ENCODE measurements around the gene GRK3.

DNA sequence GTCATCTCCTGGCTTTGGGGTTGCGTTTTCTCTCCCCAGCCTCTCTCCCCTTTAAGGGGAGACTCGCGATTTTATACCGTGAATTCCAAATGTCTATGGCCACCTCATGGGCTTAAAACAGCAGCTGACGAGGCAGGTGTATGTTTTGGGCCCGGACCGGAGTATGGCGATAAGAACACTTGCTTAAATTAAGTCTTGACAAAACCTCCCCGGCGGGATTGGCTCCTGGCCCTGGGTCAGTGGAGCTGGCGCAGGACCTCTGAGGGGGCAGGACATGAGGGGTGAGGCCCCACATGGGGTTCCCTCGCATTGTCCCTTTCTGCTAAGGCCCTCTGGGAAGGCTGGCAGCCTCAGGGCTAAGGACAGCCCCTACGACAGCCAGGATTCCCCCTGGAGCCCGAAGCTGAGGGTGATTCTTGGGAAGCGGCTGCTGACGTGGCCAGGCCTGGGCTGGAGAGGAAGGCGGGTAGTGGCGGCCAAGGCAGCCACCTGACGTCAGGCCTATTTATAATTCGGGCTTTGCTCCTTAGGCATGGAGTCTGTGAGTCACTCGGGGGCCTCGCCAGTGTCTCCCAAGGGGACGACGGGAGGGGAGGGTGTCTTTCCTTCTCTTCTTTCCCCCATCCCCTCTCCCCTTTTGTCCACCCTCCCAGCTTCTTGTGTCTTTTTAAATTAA lies 190.2 kb downstream of the GRK3 start:
- TF ChIP-seq YY1 (IDR thresholded peaks at IDR 0.05; ENCODE audit: extremely low read depth, insufficient replicate concordance, low read depth, low read length), result no peak
- TF ChIP-seq CTCF (IDR thresholded peaks at IDR 0.05 in 2 of 3, conservative IDR thresholded peaks at IDR 0.05 in 1 of 3; ENCODE audit: borderline replicate concordance in 1 of 3, insufficient read depth in 1 of 3, low read depth in 2 of 3, low read length in 2 of 3), result no peak
- no peak for TF ChIP-seq ZNF274 (IDR thresholded peaks at IDR 0.05; ENCODE audit: low read depth, low read length)
- TF ChIP-seq CBX3 (IDR thresholded peaks at IDR 0.05; ENCODE audit: low read depth), result no peak
- TF ChIP-seq SP1 (IDR thresholded peaks at IDR 0.05; ENCODE audit: low read depth), result no peak
- no peak for TF ChIP-seq ZFX (IDR thresholded peaks at IDR 0.05)
